HK-2 (cell line): Measurements from ENCODE around the gene YES1.
A peak's percentile ranks its signal among the peaks of the same experiment; 100 is the strongest.
"Not testable (repeated sequence)": the region's sequence is repeated elsewhere in the genome, so short reads cannot be mapped to it uniquely, and the experiment has no call there.

Source experiments
- DNase-seq: peaks from one replicate; pipeline ENCODE4 v3.0.0-alpha.2; 2018; ENCODE audit not compliant: unreplicated experiment

YES1 gene

DNA sequence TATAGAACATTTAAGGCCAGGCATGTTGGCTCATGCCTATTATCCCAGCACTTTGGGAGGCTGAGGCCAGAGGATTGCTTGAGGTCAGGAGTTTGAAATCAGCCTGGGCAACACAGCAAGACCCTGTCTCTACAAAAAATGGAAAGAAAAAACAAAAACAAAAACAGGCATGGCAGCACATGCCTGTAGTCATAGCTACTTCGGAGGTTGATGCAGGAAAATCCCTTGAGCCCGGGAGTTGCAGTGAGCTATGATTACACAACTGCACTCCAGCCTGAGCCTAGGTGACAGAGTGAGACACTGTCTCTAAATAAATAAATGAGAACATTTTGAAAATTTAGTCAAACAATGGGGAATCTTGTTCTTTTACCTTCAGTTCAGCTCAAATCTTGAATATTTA, 12.1 kb upstream of the YES1 start:
- DNase-seq = no peak

DNA sequence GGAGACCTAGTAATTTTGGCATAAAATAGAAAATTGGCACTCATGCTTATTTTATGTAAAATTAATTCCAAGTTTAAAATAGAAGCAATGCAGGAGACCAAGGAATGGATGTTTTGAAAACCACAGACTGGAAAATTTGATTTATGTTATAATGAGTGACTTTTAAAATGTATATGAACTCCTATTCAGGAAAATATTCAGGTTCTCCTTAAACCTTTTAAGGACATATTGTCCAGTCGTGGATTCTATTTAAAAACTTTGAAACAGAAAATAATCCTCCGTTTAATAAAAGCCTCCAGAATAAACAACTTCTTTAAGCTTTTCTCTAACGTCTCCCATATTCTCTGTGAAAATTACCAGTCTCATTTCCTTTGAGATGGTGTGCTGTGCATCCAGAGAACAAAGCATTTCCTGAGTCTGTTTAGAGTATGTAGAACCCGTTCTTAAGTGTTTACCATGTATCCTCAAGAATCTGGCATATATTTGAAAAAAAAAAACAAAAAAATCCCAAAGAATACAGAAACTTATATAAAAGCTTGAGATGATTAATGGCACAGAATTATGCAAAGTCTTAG, 8.6 kb upstream of the YES1 start:
- no peak for DNase-seq

- no peak for DNase-seq
Observed at GRCh38 chr18:816869-817268, 4.8 kb upstream of the YES1 start.

- no peak for DNase-seq
Observed at GRCh38 chr18:816088-816653, 4.1 kb upstream of the YES1 start.

DNA sequence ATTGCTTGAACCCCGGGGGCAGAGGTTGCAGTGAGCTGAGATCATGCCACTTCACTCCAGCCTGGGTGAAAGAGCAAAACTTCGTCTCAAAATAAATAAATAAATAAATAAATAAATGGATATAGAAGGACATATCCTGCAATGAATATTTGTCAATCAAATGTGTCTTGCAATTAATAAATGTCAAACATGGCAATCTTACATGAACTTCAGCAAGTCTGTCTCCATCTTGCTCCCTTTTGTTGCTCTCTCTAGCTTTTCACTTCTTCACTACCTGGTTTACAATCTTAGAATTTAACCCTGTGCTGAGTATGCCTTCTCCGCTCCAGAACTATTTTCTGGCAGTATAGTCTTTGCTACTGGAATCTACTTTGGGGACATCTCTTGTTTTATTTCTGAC, 3.3 kb upstream of the YES1 start:
- DNase-seq = no peak

GRCh38 chr18:814300-815084, 2.5 kb upstream of the YES1 start:
- DNase-seq = no peak

DNA sequence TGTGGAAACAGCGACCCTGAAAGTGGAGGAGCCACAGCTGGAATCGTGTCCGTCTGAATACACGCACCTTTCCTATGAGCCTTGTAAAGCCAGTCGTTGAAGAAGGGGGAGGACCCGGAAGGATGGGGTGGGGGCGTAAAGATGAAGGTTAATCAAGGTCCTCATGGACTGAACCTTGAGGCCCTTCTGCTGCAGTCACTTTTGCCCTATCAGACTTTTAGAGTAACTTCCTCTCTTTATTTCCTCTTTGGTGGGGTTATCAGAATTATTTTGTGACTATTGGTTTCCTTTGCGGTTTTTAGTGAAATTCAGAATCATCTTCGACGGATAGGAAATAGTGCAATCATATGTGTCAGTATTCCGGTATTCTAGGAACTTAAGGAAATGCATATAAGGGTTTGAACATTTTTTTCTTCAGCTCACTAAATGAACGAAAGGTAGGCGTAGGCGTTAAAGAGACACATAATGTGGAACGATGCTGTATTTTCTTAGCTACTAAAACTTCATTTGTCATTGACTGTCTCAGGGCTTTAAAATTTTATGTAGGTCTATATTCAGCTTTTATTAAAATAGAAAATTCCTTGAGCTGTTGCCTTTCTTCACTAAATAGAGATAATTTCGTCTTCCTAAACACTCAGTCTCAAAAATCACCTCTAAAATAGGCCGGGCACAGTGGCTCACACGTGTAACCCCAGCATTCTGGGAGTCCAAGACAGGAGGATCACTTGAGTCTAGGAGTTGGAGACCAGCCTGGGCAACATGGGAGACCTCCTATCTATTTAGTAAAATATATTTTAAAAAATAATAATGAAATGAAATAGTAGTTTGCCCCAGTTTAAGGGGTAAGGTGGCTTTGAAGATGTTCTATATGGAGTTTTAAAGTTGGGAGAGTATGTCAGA, 1.4 kb upstream of the YES1 start:
- no peak for DNase-seq

DNA sequence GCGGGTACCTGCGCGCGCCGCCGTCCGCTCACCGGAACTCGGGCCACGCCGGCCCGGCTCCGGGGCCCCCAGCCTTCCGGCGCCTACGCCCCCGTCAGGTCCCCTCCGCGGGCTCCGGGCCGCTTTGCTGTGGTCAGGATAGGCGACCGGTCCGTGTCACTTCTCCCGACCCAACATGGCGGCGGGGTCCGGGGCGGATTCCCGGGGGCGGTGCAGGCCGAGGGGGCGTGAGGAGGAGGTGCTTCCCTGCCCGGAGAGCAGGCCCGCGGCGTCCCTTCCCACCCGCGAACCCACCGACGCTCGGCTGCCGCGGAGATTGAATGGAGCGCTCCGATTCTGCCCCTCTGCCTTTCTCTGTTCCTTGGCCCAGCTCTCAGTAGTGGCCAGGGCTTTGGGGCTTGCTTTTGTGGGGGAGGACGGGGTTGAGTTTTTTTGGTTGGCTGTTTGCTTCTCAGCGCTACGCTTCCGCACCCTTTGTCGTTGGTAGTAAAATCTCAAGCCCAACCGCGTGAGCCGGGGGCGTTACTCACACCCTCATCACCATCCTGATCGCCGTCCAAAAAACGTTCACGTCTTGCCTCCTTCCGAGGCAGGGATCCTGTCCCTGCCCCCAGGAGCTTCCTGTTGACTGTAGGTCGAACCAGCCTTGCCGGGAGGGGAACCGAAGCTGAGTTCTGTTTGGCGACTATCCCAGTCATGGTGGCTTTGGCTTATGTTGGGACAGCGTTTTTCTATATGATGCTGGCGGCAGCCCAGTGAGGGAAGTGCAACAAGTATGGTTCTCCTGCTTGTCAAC, 532 bp upstream of the YES1 start:
- DNase-seq = peak; percentile 73

DNA sequence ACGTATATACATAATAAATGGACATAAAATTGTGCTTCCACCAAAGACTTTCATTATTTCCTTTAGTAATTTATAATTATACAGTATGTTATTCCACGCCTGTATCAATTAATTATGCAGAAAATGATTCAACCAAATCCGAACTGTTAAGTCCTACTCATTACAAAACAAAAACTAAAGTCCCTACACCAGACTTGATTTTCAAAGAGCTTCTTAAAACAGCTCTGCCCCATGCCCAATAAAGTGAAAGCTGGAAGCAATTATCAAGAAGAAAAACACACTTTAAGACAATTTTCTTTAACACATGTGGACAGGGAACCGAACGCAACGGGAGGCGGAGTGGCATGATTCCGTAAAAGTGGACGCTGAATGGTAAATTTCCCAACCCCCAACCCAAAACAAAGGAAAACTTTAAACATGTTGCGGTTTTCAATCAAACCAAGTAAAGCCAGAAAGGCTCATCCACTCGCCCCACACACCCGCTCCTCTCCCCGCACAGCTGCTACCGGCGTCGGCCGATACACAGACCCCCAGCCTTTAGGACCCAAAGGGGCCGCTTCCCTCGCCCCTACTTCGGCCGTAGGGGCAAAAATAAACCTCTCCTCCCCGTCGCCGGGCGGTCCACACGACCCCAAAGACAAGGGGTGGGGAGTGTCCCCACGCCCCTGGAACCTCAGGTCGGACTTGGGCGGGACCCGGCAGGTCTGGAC, 705 bp downstream of the YES1 start:
- no peak for DNase-seq

DNA sequence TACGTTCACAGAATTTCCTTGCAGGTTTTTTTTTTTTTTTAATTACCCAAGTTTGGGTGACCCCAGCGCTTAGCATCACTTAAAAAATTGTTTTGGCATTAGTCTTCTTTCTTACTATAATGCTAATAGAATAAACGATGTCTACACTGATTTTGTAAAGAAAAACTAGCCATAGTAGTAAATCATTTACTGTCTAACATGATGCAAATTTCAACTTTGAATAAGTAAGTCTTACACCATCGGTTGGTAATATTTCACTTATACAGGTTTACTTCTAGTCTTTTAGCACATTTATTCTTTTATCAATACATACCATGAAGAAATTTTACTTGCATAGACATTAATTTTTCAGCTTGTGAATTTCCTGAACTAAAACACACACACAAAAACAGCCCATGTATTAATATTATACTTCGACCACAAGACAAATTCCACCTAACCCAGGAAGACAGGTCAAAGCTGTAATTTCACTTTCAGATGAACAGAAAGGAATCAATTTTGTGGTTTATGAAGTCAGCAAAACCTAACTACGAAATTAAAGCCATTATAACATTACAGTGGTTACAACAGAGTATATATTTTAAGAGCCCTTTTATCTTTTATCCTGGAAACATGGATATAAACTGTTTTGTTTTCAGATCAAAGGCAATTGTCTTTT, 1.9 kb downstream of the YES1 start:
- DNase-seq = no peak

GRCh38 chr18:809228-809627, 2.8 kb downstream of the YES1 start:
- DNase-seq = not testable (repeated sequence)

DNA sequence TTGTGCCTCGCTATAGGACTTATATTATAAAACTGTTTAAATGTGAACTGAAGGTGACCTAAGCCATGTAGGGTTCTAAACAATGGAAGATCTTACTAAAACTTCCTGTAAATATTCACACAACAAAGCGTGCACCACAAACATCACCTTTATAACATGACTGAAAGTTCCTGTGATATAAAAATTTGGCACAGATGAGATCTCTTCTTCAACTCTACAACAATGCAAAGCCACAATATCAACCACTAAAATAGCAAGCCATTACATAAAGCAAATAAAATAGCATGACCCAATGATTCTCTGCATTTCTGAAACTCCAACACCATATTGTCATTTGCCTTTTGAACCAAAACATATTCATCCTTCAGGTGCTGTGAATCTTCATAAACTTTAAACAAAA, 3.5 kb downstream of the YES1 start:
- DNase-seq = no peak

DNA sequence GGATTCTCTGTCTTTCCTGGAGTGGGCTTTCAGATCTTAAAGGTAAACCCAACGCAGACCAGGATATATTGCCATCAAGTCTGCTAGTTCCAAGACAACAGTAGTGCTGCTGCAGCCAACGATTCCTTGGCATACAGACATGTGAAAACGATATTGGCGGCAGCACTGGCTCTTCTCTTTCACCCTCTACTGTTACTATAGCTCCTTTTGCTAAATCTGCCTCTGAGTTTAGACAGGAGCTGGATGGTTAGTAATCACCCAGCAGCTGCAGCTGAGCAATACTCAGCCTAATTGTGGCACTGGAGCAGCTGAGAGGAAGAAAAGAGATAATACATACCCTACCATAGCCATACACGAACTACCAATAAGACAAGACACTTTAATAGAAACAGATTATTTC, 4.0 kb downstream of the YES1 start:
- DNase-seq = no peak

DNA sequence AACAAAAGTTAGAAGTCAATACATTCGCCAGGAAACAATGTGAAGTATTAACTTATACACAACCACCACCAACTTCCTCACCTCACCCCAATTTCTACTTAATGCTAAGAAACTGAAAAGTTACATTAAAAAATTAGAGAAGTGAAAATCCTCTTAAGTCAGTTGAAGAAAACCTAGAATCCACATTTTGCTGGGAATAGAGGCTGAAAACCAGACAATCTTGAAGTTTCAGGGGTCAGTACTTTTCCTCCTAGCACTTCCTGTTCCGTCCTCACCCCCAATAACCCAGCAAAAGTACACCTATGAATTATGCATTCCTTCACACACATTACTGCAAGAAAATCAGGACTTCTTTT, 6.3 kb downstream of the YES1 start:
- no peak for DNase-seq

- DNase-seq = no peak
Observed at GRCh38 chr18:805008-805754, 6.9 kb downstream of the YES1 start.

DNA sequence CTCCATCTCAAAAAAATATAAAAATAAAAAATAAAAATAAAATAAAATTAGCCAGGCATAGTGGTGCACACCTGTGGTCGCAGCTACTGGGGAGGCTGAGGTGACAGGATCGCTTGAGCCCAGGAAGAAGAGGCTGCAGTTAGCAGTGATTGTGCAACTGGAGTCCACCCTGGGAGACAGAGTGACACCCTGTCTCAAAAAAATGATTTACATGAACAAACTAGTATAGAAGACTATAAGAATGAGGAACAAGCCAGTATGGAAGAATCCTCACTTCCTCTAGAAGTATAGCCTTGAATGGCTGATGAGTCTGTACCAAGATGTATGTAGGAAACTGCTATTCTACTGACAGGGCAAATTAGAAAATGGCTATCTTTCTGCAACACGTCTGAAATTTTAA, 10.9 kb downstream of the YES1 start:
- DNase-seq = no peak

- no peak for DNase-seq
Observed at GRCh38 chr18:799943-800342, 12.1 kb downstream of the YES1 start.

DNA sequence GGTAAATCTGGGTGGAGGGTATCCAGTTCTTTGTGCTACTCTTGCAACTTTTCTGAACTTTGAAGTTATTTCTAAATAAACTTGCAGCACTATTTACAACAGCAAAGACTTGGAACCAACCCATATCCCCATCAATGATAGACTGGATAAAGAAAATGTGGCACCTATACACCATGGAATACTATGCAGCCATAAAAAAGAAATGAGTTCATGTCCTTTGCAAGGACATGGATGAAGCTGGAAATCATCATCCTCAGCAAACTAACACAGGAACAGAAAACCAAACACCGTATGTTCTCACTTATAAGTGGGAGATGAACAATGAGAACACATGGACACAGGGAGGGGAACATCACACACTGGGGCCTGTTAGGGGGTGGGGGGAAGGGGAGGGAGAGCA, 16.7 kb downstream of the YES1 start:
- not testable (repeated sequence) for DNase-seq

DNA sequence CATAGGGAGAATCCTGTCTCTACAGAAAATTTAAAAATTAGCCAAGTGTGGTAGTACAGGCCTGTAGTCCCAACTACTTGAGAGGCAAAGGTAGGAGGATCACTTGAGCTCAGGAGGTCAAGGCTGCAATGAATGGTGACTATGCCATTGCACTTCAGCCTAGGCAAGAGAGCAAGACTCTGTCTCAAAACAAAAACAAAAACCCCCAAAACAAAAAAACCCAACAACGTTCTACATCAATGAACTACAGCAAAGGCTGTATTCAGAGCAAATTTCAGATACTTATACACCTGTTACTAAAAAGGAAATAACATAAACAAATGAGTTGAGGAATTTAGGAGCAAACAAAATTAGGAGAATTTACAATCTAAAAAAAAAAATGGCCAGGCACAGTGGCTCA, 22.6 kb downstream of the YES1 start:
- no peak for DNase-seq

DNA sequence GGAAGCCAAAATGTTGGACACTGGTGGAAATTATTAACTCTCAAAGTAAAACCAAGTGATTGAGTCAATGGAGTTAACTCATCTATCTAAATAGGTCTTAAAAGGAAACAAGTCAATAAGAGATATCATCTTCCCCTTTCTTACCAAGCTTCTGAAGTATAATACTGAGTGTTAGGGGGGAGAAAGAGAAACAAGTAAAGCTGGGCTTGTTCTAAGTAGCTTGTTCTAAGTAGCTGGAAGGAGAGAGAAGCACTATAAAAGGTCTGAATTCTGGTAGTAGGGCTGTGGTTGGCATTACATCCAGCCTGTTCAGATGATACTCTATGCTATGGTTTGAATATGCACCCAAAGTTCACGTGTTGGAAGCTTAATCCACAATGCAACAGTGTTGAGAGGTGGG, 26.8 kb downstream of the YES1 start:
- no peak for DNase-seq
